ENCODE results near the gene KIAA1549. TPM values are rescaled to one million over a fixed set of nuclear protein-coding genes. Genes with fewer than 3 reads are reported as not detected.

Gene KIAA1549
- total and polyA plus RNA-seq, 7 experiments from 2014 or later = 0.16 to 0.56 (median 0.25) TPM; not detected in 3

DNA sequence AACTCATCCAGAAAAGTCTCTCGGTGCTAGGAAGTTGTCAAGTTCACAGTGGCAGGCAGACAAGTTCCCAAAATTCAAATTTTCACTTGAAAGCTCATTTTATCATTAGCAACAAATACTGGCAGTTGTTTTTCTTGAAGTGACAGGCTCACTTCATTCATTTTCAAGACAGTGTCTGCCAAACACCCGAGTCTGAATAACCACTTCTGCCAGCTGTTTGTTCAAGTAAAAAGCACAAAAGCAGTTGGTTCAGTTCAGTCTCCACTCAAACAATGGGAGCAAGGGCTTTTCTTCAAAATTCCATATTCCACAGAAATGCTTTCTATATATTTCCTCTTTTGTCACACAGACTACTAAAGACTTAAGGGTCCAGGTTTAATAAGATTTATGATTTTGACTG is 135.5 kb downstream of the KIAA1549 start:
- POLR2A ChIA-PET = no interaction called here
- peaks cover 0 to 4% (median 0%) of the 10 kb centered on the region in 11 donors for H3K9me3 Mint-ChIP-seq
- H3K27ac Mint-ChIP-seq = no peak overlapping the region
- CTCF ChIA-PET = no interaction called here
- H3K27me3 Mint-ChIP-seq = peaks cover 0 to 33% (median under 1%) of the 10 kb centered on the region in 5 donors
- intact Hi-C loops (cut with micrococcal nuclease) = no loop called here
- Histone ChIP-seq H3K36me3 (ENCODE audit: control insufficient read depth in 2 of 3, insufficient read depth in 3 of 3, low read length in 3 of 3) (no peaks in the 10 kb centered on the region), H3K4me1 (ENCODE audit: control insufficient read depth in 2 of 2, insufficient read depth in 2 of 2, low read length in 2 of 2) (no peaks in the 10 kb centered on the region), H3K27ac (ENCODE audit: low read depth, low read length) (no peak overlapping the region), H3K9me3 (ENCODE audit: control insufficient read depth in 2 of 3, low read length in 3 of 3) (no peaks in the 10 kb centered on the region), H3K4me3 (ENCODE audit: low read length) (no peak overlapping the region), H3K27me3 (ENCODE audit: control insufficient read depth in 2 of 2, insufficient read depth in 2 of 2, low read length in 2 of 2) (no peaks in the 10 kb centered on the region)
- H3K36me3 Mint-ChIP-seq = peaks cover 0 to 4% (median 0%) of the 10 kb centered on the region in 5 donors
- H3K4me3 Mint-ChIP-seq = no peak overlapping the region
- no peaks in the 10 kb centered on the region for H3K4me1 Mint-ChIP-seq
- DNase-seq (no peak), ATAC-seq (no peak)

GRCh38 chr7:138843632-138844580 is 137.3 kb downstream of the KIAA1549 start:
- no peak for ATAC-seq

GRCh38 chr7:138842111-138842510 is 139.1 kb downstream of the KIAA1549 start:
- no peak for DNase-seq
- Histone ChIP-seq H3K27ac (ENCODE audit: low read depth, low read length) (no peak overlapping the region), H3K9me3 (ENCODE audit: control insufficient read depth in 2 of 3, low read length in 3 of 3) (no peaks in the 10 kb centered on the region), H3K4me1 (ENCODE audit: control insufficient read depth in 2 of 2, insufficient read depth in 2 of 2, low read length in 2 of 2) (no peaks in the 10 kb centered on the region), H3K4me3 (ENCODE audit: low read length) (no peak overlapping the region), H3K27me3 (ENCODE audit: control insufficient read depth in 2 of 2, insufficient read depth in 2 of 2, low read length in 2 of 2) (no peaks in the 10 kb centered on the region), H3K36me3 (ENCODE audit: control insufficient read depth in 2 of 3, insufficient read depth in 3 of 3, low read length in 3 of 3) (no peaks in the 10 kb centered on the region)
- CTCF ChIA-PET = no interaction called here
- Mint-ChIP-seq H3K4me3 (no peak overlapping the region), H3K27me3 (peaks cover 0 to 14% (median 11%) of the 10 kb centered on the region in 5 donors), H3K9me3 (no peaks in the 10 kb centered on the region), H3K4me1 (no peaks in the 10 kb centered on the region), H3K27ac (no peak overlapping the region), H3K36me3 (no peaks in the 10 kb centered on the region)
- POLR2A ChIA-PET = interaction anchor here (0.7 kb wide), 1 partner anchor 31 kb away, joined by 3 read pairs; no protein-coding TSS in a partner anchor
- intact Hi-C loops (cut with micrococcal nuclease) = no loop called here
- ATAC-seq = no peak

More at GRCh38 chr7:138843632-138844580, 137.3 kb downstream of the KIAA1549 start:
- peaks cover 0 to 29% (median 7%) of the 10 kb centered on the region in 5 donors for H3K27me3 Mint-ChIP-seq
- Histone ChIP-seq H3K9me3 (ENCODE audit: control insufficient read depth in 2 of 3, low read length in 3 of 3) (no peaks in the 10 kb centered on the region), H3K36me3 (ENCODE audit: control insufficient read depth in 2 of 3, insufficient read depth in 3 of 3, low read length in 3 of 3) (no peaks in the 10 kb centered on the region), H3K27ac (ENCODE audit: low read depth, low read length) (no peak overlapping the region), H3K27me3 (ENCODE audit: control insufficient read depth in 2 of 2, insufficient read depth in 2 of 2, low read length in 2 of 2) (no peaks in the 10 kb centered on the region), H3K4me1 (ENCODE audit: control insufficient read depth in 2 of 2, insufficient read depth in 2 of 2, low read length in 2 of 2) (no peaks in the 10 kb centered on the region), H3K4me3 (ENCODE audit: low read length) (no peak overlapping the region)
- POLR2A ChIA-PET = interaction anchor here (0.6 kb wide), 1 partner anchor 23 kb away, joined by 3 read pairs; no protein-coding TSS in a partner anchor
- no peak overlapping the region for H3K27ac Mint-ChIP-seq
- H3K4me1 Mint-ChIP-seq = no peaks in the 10 kb centered on the region
- H3K4me3 Mint-ChIP-seq = no peak overlapping the region
- CTCF ChIA-PET = no interaction called here
- no peaks in the 10 kb centered on the region for H3K36me3 Mint-ChIP-seq
- no peak for DNase-seq
- intact Hi-C loops (cut with micrococcal nuclease) = no loop called here
- H3K9me3 Mint-ChIP-seq = no peaks in the 10 kb centered on the region

GRCh38 chr7:138838166-138838565 is 143.0 kb downstream of the KIAA1549 start:
- H3K27ac ChIP-seq (ENCODE audit: low read depth, low read length) = no peak overlapping the region
- Mint-ChIP-seq H3K9me3 (no peaks in the 10 kb centered on the region), H3K27me3 (peaks cover 6 to 21% (median 15%) of the 10 kb centered on the region in 5 donors), H3K4me3 (no peak overlapping the region), H3K36me3 (no peaks in the 10 kb centered on the region), H3K4me1 (peaks cover 0 to 7% (median 3%) of the 10 kb centered on the region in 7 donors), H3K27ac (no peak overlapping the region)
- ChIA-PET POLR2A (no interaction called here), CTCF (no interaction called here)
- no peak for DNase-seq
- no peaks in the 10 kb centered on the region for H3K4me1 ChIP-seq (ENCODE audit: control insufficient read depth in 2 of 2, insufficient read depth in 2 of 2, low read length in 2 of 2)
- no peak overlapping the region for H3K4me3 ChIP-seq (ENCODE audit: low read length)
- intact Hi-C loops (cut with micrococcal nuclease) = no loop called here
- no peak for ATAC-seq
- no peaks in the 10 kb centered on the region for H3K36me3 ChIP-seq (ENCODE audit: control insufficient read depth in 2 of 3, insufficient read depth in 3 of 3, low read length in 3 of 3)
- H3K27me3 ChIP-seq (ENCODE audit: control insufficient read depth in 2 of 2, insufficient read depth in 2 of 2, low read length in 2 of 2) = no peaks in the 10 kb centered on the region
- H3K9me3 ChIP-seq (ENCODE audit: control insufficient read depth in 2 of 3, low read length in 3 of 3) = no peaks in the 10 kb centered on the region

- ChIA-PET CTCF (no interaction called here), POLR2A (no interaction called here)
- Histone ChIP-seq H3K4me3 (ENCODE audit: low read length) (no peak overlapping the region), H3K36me3 (ENCODE audit: control insufficient read depth in 2 of 3, insufficient read depth in 3 of 3, low read length in 3 of 3) (no peaks in the 10 kb centered on the region), H3K27me3 (ENCODE audit: control insufficient read depth in 2 of 2, insufficient read depth in 2 of 2, low read length in 2 of 2) (no peaks in the 10 kb centered on the region), H3K27ac (ENCODE audit: low read depth, low read length) (no peak overlapping the region), H3K9me3 (ENCODE audit: control insufficient read depth in 2 of 3, low read length in 3 of 3) (no peaks in the 10 kb centered on the region), H3K4me1 (ENCODE audit: control insufficient read depth in 2 of 2, insufficient read depth in 2 of 2, low read length in 2 of 2) (no peaks in the 10 kb centered on the region)
- intact Hi-C loops (cut with micrococcal nuclease) = no loop called here
- Mint-ChIP-seq H3K9me3 (no peaks in the 10 kb centered on the region), H3K4me1 (peaks cover 0 to 7% (median 3%) of the 10 kb centered on the region in 7 donors), H3K4me3 (no peak overlapping the region), H3K27ac (no peak overlapping the region), H3K27me3 (peaks cover 6 to 21% (median 15%) of the 10 kb centered on the region in 5 donors), H3K36me3 (no peaks in the 10 kb centered on the region)
- DNase-seq (no peak), ATAC-seq (no peak)
These were observed 143.6 kb downstream of the KIAA1549 start for GRCh38 chr7:138837627-138838026.

- Histone ChIP-seq H3K4me1 (ENCODE audit: control insufficient read depth in 2 of 2, insufficient read depth in 2 of 2, low read length in 2 of 2) (no peaks in the 10 kb centered on the region), H3K27ac (ENCODE audit: low read depth, low read length) (no peak overlapping the region), H3K27me3 (ENCODE audit: control insufficient read depth in 2 of 2, insufficient read depth in 2 of 2, low read length in 2 of 2) (no peaks in the 10 kb centered on the region), H3K36me3 (ENCODE audit: control insufficient read depth in 2 of 3, insufficient read depth in 3 of 3, low read length in 3 of 3) (no peaks in the 10 kb centered on the region), H3K4me3 (ENCODE audit: low read length) (no peak overlapping the region), H3K9me3 (ENCODE audit: control insufficient read depth in 2 of 3, low read length in 3 of 3) (no peaks in the 10 kb centered on the region)
- Mint-ChIP-seq H3K9me3 (no peaks in the 10 kb centered on the region), H3K27me3 (peaks cover 6 to 32% (median 8%) of the 10 kb centered on the region in 5 donors), H3K27ac (no peak overlapping the region), H3K4me3 (no peak overlapping the region), H3K4me1 (peaks cover 0 to 7% (median 3%) of the 10 kb centered on the region in 7 donors), H3K36me3 (no peaks in the 10 kb centered on the region)
- intact Hi-C loops (cut with micrococcal nuclease) = no loop called here
- ATAC-seq (no peak), DNase-seq (no peak)
- CTCF ChIA-PET = no interaction called here
- POLR2A ChIA-PET = no interaction called here
These were observed 146.1 kb downstream of the KIAA1549 start for GRCh38 chr7:138835087-138835486.

GRCh38 chr7:138834583-138834982 is 146.6 kb downstream of the KIAA1549 start:
- Mint-ChIP-seq H3K27ac (no peak overlapping the region), H3K9me3 (no peaks in the 10 kb centered on the region)
- no peak for DNase-seq

More at GRCh38 chr7:138834583-138834982, 146.6 kb downstream of the KIAA1549 start:
- Histone ChIP-seq H3K9me3 (ENCODE audit: control insufficient read depth in 2 of 3, low read length in 3 of 3) (no peaks in the 10 kb centered on the region), H3K36me3 (ENCODE audit: control insufficient read depth in 2 of 3, insufficient read depth in 3 of 3, low read length in 3 of 3) (no peaks in the 10 kb centered on the region), H3K27ac (ENCODE audit: low read depth, low read length) (no peak overlapping the region), H3K27me3 (ENCODE audit: control insufficient read depth in 2 of 2, insufficient read depth in 2 of 2, low read length in 2 of 2) (no peaks in the 10 kb centered on the region), H3K4me1 (ENCODE audit: control insufficient read depth in 2 of 2, insufficient read depth in 2 of 2, low read length in 2 of 2) (no peaks in the 10 kb centered on the region), H3K4me3 (ENCODE audit: low read length) (no peak overlapping the region)
- ChIA-PET CTCF (no interaction called here), POLR2A (no interaction called here)
- H3K36me3 Mint-ChIP-seq = no peaks in the 10 kb centered on the region
- H3K4me3 Mint-ChIP-seq = no peak overlapping the region
- H3K4me1 Mint-ChIP-seq = peaks cover 0 to 7% (median 3%) of the 10 kb centered on the region in 7 donors
- no peak for ATAC-seq
- intact Hi-C loops (cut with micrococcal nuclease) = no loop called here
- peaks cover 5 to 33% (median 7%) of the 10 kb centered on the region in 5 donors for H3K27me3 Mint-ChIP-seq

Data from naive thymus-derived CD4-positive, alpha-beta T cell (primary cell).